ENCODE data around the gene SFMBT1. TPM values are rescaled to one million over a fixed set of nuclear protein-coding genes. Genes with fewer than 3 reads are reported as not detected.
"Not testable (repeated sequence)": the region's sequence is repeated elsewhere in the genome, so short reads cannot be mapped to it uniquely, and the experiment has no call there.

SFMBT1 gene
- total and polyA plus RNA-seq, 2 experiments from 2014 or later = 3.4 to 6.1 TPM

GRCh38 chr3:53040351-53040820 is 5.5 kb downstream of the SFMBT1 start:
- Histone ChIP-seq H3K4me1 (ENCODE audit: low read depth) (no peaks in the 10 kb centered on the region), H3K9me3 (ENCODE audit: low read depth) (no peaks in the 10 kb centered on the region), H3K4me3 (no peak overlapping the region), H3K27me3 (peaks cover 37% of the 10 kb centered on the region), H3K27ac (no peak overlapping the region), H3K36me3 (no peaks in the 10 kb centered on the region)
- TF ChIP-seq CTCF (IDR thresholded peaks at IDR 0.05; ENCODE audit: low read depth, low read length) = no peak
- no peak for DNase-seq (ENCODE audit: low read depth in 1 of 2, low spot score in 1 of 2)

GRCh38 chr3:53039376-53039752 is 6.5 kb downstream of the SFMBT1 start:
- no peak for TF ChIP-seq CTCF (IDR thresholded peaks at IDR 0.05; ENCODE audit: low read depth, low read length)
- H3K27ac ChIP-seq = no peak overlapping the region
- H3K4me1 ChIP-seq (ENCODE audit: low read depth) = no peaks in the 10 kb centered on the region
- H3K27me3 ChIP-seq = peaks cover 31% of the 10 kb centered on the region
- no peaks in the 10 kb centered on the region for H3K36me3 ChIP-seq
- H3K9me3 ChIP-seq (ENCODE audit: low read depth) = no peaks in the 10 kb centered on the region
- H3K4me3 ChIP-seq = no peak overlapping the region
- no peak for DNase-seq (ENCODE audit: low read depth in 1 of 2, low spot score in 1 of 2)

- no peaks in the 10 kb centered on the region for H3K36me3 ChIP-seq
- no peak overlapping the region for H3K4me3 ChIP-seq
- no peaks in the 10 kb centered on the region for H3K9me3 ChIP-seq (ENCODE audit: low read depth)
- H3K4me1 ChIP-seq (ENCODE audit: low read depth) = no peaks in the 10 kb centered on the region
- peaks cover 25% of the 10 kb centered on the region for H3K27me3 ChIP-seq
- no peak for TF ChIP-seq CTCF (IDR thresholded peaks at IDR 0.05; ENCODE audit: low read depth, low read length)
- no peak for DNase-seq (ENCODE audit: low read depth in 1 of 2, low spot score in 1 of 2)
- H3K27ac ChIP-seq = no peak overlapping the region
Measured at GRCh38 chr3:53038679-53039375, 7.0 kb downstream of the SFMBT1 start.

- H3K36me3 ChIP-seq = no peaks in the 10 kb centered on the region
- H3K9me3 ChIP-seq (ENCODE audit: low read depth) = no peaks in the 10 kb centered on the region
- H3K4me1 ChIP-seq (ENCODE audit: low read depth) = no peaks in the 10 kb centered on the region
- no peaks in the 10 kb centered on the region for H3K27me3 ChIP-seq
- no peak overlapping the region for H3K27ac ChIP-seq
- TF ChIP-seq CTCF (IDR thresholded peaks at IDR 0.05; ENCODE audit: low read depth, low read length) = no peak
- DNase-seq (ENCODE audit: low read depth in 1 of 2, low spot score in 1 of 2) = no peak
- H3K4me3 ChIP-seq = no peak overlapping the region
Measured at GRCh38 chr3:53035825-53036619, 9.9 kb downstream of the SFMBT1 start.

GRCh38 chr3:53035018-53035417 is 10.9 kb downstream of the SFMBT1 start:
- H3K4me3 ChIP-seq; H3K4me1 ChIP-seq (ENCODE audit: low read depth); H3K9me3 ChIP-seq (ENCODE audit: low read depth): not testable (repeated sequence)

GRCh38 chr3:53034411-53034810 is 11.5 kb downstream of the SFMBT1 start:
- H3K4me1 ChIP-seq (ENCODE audit: low read depth); H3K27me3 ChIP-seq: not testable (repeated sequence)

More at GRCh38 chr3:53035018-53035417, 10.9 kb downstream of the SFMBT1 start:
- H3K27me3 ChIP-seq; H3K36me3 ChIP-seq; DNase-seq (ENCODE audit: low read depth in 1 of 2, low spot score in 1 of 2); H3K27ac ChIP-seq: not testable (repeated sequence)

More at GRCh38 chr3:53034411-53034810, 11.5 kb downstream of the SFMBT1 start:
- DNase-seq (ENCODE audit: low read depth in 1 of 2, low spot score in 1 of 2); H3K36me3 ChIP-seq; H3K27ac ChIP-seq; H3K4me3 ChIP-seq; H3K9me3 ChIP-seq (ENCODE audit: low read depth): not testable (repeated sequence)

Measured in cardiac muscle cell (in vitro differentiated cells and primary cell).